NT2/D1 (cell line): ENCODE measurements around the gene PTPRJ.

Experiments used
- DNase-seq: peaks from one replicate; pipeline ENCODE4 v3.0.0-alpha.2; 2011; ENCODE audit warnings: low read depth, low spot score
- H3K27me3 ChIP-seq: 2 replicates; pipeline ENCODE4 v1.6.0; 2011; ENCODE audit warnings: mild to moderate bottlenecking; ENCODE audit not compliant: insufficient read length, insufficient read depth
- H3K36me3 ChIP-seq: 2 replicates; pipeline ENCODE4 v1.6.1; 2011; ENCODE audit warnings: mild to moderate bottlenecking, low read length, mixed read lengths; ENCODE audit not compliant: insufficient read depth, insufficient read length
- H3K4me1 ChIP-seq: 2 replicates; pipeline ENCODE4 v1.5.1; 2011; ENCODE audit not compliant: insufficient read depth, insufficient read length
- H3K4me3 ChIP-seq: 2 replicates; pipeline ENCODE4 v1.5.1; 2011; ENCODE audit warnings: low read depth; ENCODE audit not compliant: insufficient read length
- H3K9ac ChIP-seq: 2 replicates; pipeline ENCODE4 v1.6.0; 2011; ENCODE audit warnings: low read depth; ENCODE audit not compliant: insufficient read length
- H3K9me3 ChIP-seq: 2 replicates; pipeline ENCODE4 v1.5.1; 2011; ENCODE audit warnings: mild to moderate bottlenecking, low read length; ENCODE audit not compliant: insufficient read depth
- SUZ12 ChIP-seq: IDR thresholded peaks from 2 replicates; pipeline ENCODE4 v1.6.1; 2011; ENCODE audit not compliant: insufficient read length, insufficient read depth; ENCODE audit errors: extremely low read depth
- YY1 ChIP-seq: IDR thresholded peaks from 2 replicates; pipeline ENCODE4 v1.6.1; 2011; ENCODE audit not compliant: insufficient read length, insufficient read depth
- ZNF274 ChIP-seq: IDR thresholded peaks from 2 replicates; pipeline ENCODE4 v1.6.1; 2011; ENCODE audit warnings: mild to moderate bottlenecking, low read depth, low read length

The PTPRJ gene

DNA sequence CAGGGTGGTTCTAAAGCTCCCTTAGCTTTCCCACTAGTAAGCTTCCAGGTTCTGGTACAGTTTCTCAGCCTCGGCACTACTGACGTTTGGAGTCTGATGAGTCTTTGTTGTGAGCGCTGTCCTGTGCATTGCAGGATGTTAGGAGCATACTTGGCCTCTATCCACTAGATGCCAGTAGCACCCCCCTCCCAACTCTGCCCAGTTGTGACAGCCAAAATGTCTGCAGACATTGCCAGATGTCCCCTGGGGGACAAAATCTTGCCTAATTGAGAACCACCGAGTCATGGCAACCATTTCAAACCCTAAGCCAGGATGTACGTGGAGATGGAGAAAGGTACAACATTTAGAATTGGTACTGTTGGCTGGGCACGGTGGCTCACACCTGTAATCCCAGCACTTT is 68.7 kb downstream of the PTPRJ start:
- H3K9me3 ChIP-seq, result no peaks in the 10 kb centered on the region
- no peaks in the 10 kb centered on the region for H3K27me3 ChIP-seq
- TF ChIP-seq SUZ12 (no peak), YY1 (no peak), ZNF274 (no peak)
- no peak for DNase-seq
- no peaks in the 10 kb centered on the region for H3K36me3 ChIP-seq
- peaks cover 2% of the 10 kb centered on the region for H3K4me1 ChIP-seq
- no peak overlapping the region for H3K9ac ChIP-seq
- H3K4me3 ChIP-seq, result no peak overlapping the region

- Histone ChIP-seq H3K4me3 (no peak overlapping the region), H3K9ac (no peak overlapping the region), H3K36me3 (no peaks in the 10 kb centered on the region), H3K4me1 (peaks cover 5% of the 10 kb centered on the region), H3K27me3 (no peaks in the 10 kb centered on the region), H3K9me3 (no peaks in the 10 kb centered on the region)
- TF ChIP-seq SUZ12 (no peak), YY1 (no peak), ZNF274 (no peak)
- no peak for DNase-seq
Observed at GRCh38 chr11:48050304-48050703, 69.9 kb downstream of the PTPRJ start.

GRCh38 chr11:48051217-48051830 is 71.0 kb downstream of the PTPRJ start:
- DNase-seq, result no peak
- Histone ChIP-seq H3K4me3 (no peak overlapping the region), H3K9me3 (no peaks in the 10 kb centered on the region), H3K27me3 (no peaks in the 10 kb centered on the region), H3K9ac (no peak overlapping the region), H3K36me3 (no peaks in the 10 kb centered on the region), H3K4me1 (peaks cover 5% of the 10 kb centered on the region)
- TF ChIP-seq SUZ12 (no peak), ZNF274 (no peak), YY1 (no peak)

GRCh38 chr11:48052183-48053044 is 72.1 kb downstream of the PTPRJ start:
- Histone ChIP-seq H3K27me3 (no peaks in the 10 kb centered on the region), H3K36me3 (no peaks in the 10 kb centered on the region), H3K4me3 (no peak overlapping the region), H3K9me3 (no peaks in the 10 kb centered on the region), H3K9ac (no peak overlapping the region), H3K4me1 (peaks cover 5% of the 10 kb centered on the region)
- TF ChIP-seq ZNF274 (no peak), YY1 (no peak), SUZ12 (no peak)
- no peak for DNase-seq

DNA sequence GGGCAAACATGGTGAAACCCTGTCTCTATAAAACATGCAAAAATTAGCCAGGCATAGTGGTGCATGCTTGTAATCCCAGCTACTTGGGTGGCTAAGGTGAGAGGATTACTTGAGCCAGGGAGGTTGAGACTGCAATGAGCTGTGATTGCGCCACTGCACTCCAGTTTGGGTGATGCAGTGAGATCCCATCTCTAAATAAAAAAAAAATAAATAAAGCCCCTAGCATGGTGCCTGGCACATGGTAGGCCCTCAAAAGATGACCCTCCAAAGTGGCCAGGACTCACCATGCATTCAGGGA is 74.6 kb downstream of the PTPRJ start:
- Histone ChIP-seq H3K4me1 (peaks cover 5% of the 10 kb centered on the region), H3K9me3 (no peaks in the 10 kb centered on the region), H3K4me3 (no peak overlapping the region), H3K36me3 (no peaks in the 10 kb centered on the region), H3K9ac (no peak overlapping the region), H3K27me3 (no peaks in the 10 kb centered on the region)
- no peak for TF ChIP-seq SUZ12
- no peak for TF ChIP-seq YY1
- no peak for TF ChIP-seq ZNF274
- no peak for DNase-seq

GRCh38 chr11:48055292-48056132 is 75.2 kb downstream of the PTPRJ start:
- no peak for DNase-seq
- Histone ChIP-seq H3K4me1 (peaks cover 5% of the 10 kb centered on the region), H3K36me3 (no peaks in the 10 kb centered on the region), H3K9me3 (no peaks in the 10 kb centered on the region), H3K27me3 (no peaks in the 10 kb centered on the region), H3K4me3 (no peak overlapping the region), H3K9ac (no peak overlapping the region)
- TF ChIP-seq SUZ12 (no peak), YY1 (no peak), ZNF274 (no peak)
